ENCODE data around the gene HEPHL1. TPM values are rescaled to one million over a fixed set of nuclear protein-coding genes. Genes with fewer than 3 reads are reported as not detected.

Gene HEPHL1
- total RNA-seq, 1 donor from 2014 or later, result not detected

GRCh38 chr11:94058630-94059029 lies 37.5 kb downstream of the HEPHL1 start:
- Histone ChIP-seq H3K27me3 (no peaks in the 10 kb centered on the region), H3K36me3 (no peaks in the 10 kb centered on the region), H3K9me3 (no peaks in the 10 kb centered on the region), H3K4me1 (no peaks in the 10 kb centered on the region), H3K27ac (no peak overlapping the region), H3K4me3 (no peak overlapping the region)
- DNase-seq (ENCODE audit: low spot score in 2 of 2), result no peak
- no peak for TF ChIP-seq CTCF (IDR thresholded peaks at IDR 0.05)
- intact Hi-C loops (cut with DNase I), result no loop called here

DNA sequence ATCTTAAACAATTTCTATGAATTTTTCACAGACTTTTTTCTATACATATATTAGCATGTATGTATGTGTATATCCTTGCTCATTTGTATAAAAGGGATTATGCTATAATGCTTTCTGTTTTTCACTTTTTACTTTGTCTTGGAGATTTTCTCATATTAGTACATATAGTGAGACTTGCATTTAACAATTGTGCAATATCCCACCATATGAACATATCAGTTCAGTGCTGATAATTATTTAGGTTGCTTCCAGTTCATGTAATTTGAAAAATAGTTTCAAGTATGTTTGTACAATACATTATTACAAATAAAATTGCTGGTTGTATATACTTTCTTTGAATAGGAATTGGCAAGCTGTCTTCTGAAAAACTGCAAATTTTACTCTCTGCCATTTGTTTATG lies 37.9 kb downstream of the HEPHL1 start:
- H3K27ac ChIP-seq, result no peak overlapping the region
- DNase-seq (ENCODE audit: low spot score in 2 of 2), result no peak
- H3K4me1 ChIP-seq, result no peaks in the 10 kb centered on the region
- H3K4me3 ChIP-seq, result no peak overlapping the region
- H3K36me3 ChIP-seq, result no peaks in the 10 kb centered on the region
- H3K27me3 ChIP-seq, result no peaks in the 10 kb centered on the region
- TF ChIP-seq CTCF (IDR thresholded peaks at IDR 0.05), result no peak
- intact Hi-C loops (cut with DNase I), result no loop called here
- H3K9me3 ChIP-seq, result no peaks in the 10 kb centered on the region

- DNase-seq (ENCODE audit: low spot score in 2 of 2), result no peak
- H3K27ac ChIP-seq, result no peak overlapping the region
- no peaks in the 10 kb centered on the region for H3K27me3 ChIP-seq
- no peaks in the 10 kb centered on the region for H3K9me3 ChIP-seq
- H3K4me1 ChIP-seq, result no peaks in the 10 kb centered on the region
- H3K4me3 ChIP-seq, result no peak overlapping the region
- TF ChIP-seq CTCF (IDR thresholded peaks at IDR 0.05), result no peak
- H3K36me3 ChIP-seq, result no peaks in the 10 kb centered on the region
- intact Hi-C loops (cut with DNase I), result no loop called here
Observed at GRCh38 chr11:94060401-94060800, 39.2 kb downstream of the HEPHL1 start.

DNA sequence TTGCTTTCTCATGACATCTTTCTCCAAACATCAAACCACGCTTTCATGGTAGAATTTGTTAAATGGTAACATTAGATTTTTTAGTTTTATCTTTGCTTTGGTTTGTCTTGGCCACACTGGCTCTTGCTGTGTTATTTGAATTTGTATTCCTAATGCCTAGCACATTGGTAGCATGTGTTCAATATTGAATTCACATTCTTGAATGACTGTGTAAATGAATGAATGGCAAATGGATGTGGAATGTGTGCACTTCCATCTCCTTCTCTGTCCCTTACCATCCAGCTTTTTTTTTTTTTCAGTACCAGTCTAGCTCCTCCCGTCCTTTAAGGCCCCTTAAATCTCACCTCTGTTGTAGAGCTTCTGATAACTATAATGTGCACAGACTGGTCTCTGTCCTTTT lies 41.2 kb downstream of the HEPHL1 start:
- no peak overlapping the region for H3K4me3 ChIP-seq
- H3K4me1 ChIP-seq, result no peaks in the 10 kb centered on the region
- H3K9me3 ChIP-seq, result no peaks in the 10 kb centered on the region
- no peak for DNase-seq (ENCODE audit: low spot score in 2 of 2)
- no peaks in the 10 kb centered on the region for H3K36me3 ChIP-seq
- TF ChIP-seq CTCF (IDR thresholded peaks at IDR 0.05), result no peak
- intact Hi-C loops (cut with DNase I), result no loop called here
- H3K27ac ChIP-seq, result no peak overlapping the region
- H3K27me3 ChIP-seq, result no peaks in the 10 kb centered on the region

DNA sequence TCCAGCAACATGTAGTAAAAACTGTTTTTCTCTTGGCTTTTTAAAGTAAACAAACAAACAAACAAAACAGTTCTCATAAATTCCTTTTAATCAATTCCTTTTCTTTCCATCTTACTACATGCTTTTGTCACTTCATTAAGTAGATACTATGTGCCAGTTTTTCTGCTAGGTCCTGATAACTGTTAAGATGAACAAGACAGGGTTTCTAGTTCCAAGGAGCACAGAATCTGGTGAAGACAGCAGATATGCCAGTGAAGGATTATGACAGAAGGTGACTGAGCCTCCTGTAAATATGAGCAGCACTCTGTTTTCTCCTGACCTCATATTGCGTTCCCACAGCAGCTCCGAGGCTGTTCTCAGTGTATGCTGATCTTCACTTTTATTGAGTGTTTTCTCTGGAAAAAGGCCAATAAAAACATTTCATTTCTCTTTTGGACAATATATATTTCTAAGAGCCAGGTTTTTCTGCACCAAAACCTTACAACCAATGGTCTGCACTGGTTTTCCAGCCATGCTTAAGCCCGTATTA lies 45.8 kb downstream of the HEPHL1 start:
- H3K4me3 ChIP-seq, result no peak overlapping the region
- DNase-seq (ENCODE audit: low spot score in 2 of 2), result no peak
- H3K27me3 ChIP-seq, result no peaks in the 10 kb centered on the region
- intact Hi-C loops (cut with DNase I), result no loop called here
- no peaks in the 10 kb centered on the region for H3K4me1 ChIP-seq
- no peaks in the 10 kb centered on the region for H3K9me3 ChIP-seq
- H3K36me3 ChIP-seq, result no peaks in the 10 kb centered on the region
- no peak for TF ChIP-seq CTCF (IDR thresholded peaks at IDR 0.05)
- no peak overlapping the region for H3K27ac ChIP-seq

DNA sequence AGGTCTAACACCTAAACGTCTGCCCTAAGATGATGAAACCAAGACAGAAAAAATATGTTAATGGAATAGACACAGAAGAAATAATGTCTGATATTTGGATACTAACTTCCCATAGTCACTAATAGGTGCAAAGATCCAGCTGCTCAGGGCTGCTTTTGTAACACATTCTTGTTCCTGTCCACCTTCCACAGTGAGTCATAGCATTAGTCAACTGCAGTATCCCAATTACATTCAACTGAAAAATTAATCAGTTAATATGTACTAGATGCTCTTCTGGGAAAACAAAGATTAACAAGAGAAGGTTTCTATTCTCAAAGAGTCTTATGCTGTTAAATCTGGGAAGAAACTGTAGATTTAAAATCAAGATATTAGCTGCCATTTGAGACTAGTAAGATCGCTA lies 47.6 kb downstream of the HEPHL1 start:
- Histone ChIP-seq H3K4me3 (no peak overlapping the region), H3K9me3 (no peaks in the 10 kb centered on the region), H3K27me3 (no peaks in the 10 kb centered on the region), H3K27ac (no peak overlapping the region), H3K4me1 (no peaks in the 10 kb centered on the region), H3K36me3 (no peaks in the 10 kb centered on the region)
- DNase-seq (ENCODE audit: low spot score in 2 of 2), result no peak
- intact Hi-C loops (cut with DNase I), result no loop called here
- no peak for TF ChIP-seq CTCF (IDR thresholded peaks at IDR 0.05)
